Esophagus squamous epithelium (tissue), 4 donors: ENCODE measurements around the gene B4GALNT2.

Experiments used
- CTCF ChIP-seq, 6 experiments: fragments of 450-650 bp in 4 of 6; fragments of 200-600 bp in 2 of 6; sonication (generic) in 2 of 6; IDR thresholded peaks; one replicate each; pipeline ENCODE4 v1.5.1; 2016 to 2019; ENCODE audit warnings: antibody characterized with exemption in 6 of 6, mild to moderate bottlenecking in 4 of 6, moderate library complexity in 4 of 6
- POLR2A ChIP-seq, 4 donors: fragments of 450-650 bp; IDR thresholded peaks; one replicate each; pipeline ENCODE4 v1.6.1; 2017; ENCODE audit warnings: antibody characterized with exemption in 4 of 4, mild to moderate bottlenecking in 4 of 4, moderate library complexity in 3 of 4

GRCh38 chr17:49148171-49148570, 15.6 kb downstream of the B4GALNT2 start:
- TF ChIP-seq POLR2A (IDR thresholded peaks at IDR 0.05) (no peak), CTCF (IDR thresholded peaks at IDR 0.05) (no peak)
